Fibroblast of peridontal ligament (primary cell): ENCODE results near the gene APOBEC4.
"Not testable (repeated sequence)": the region's sequence is repeated elsewhere in the genome, so short reads cannot be mapped to it uniquely, and the experiment has no call there.

Experiments used
- DNase-seq: peaks from one replicate; pipeline ENCODE4 v3.0.0-alpha.2; 2010; ENCODE audit errors: extremely low read depth

The APOBEC4 gene

GRCh38 chr1:183633676-183634343 is 19.3 kb downstream of the APOBEC4 start:
- DNase-seq, result peak; percentile 94

GRCh38 chr1:183632964-183633363 is 20.2 kb downstream of the APOBEC4 start:
- DNase-seq, result no peak

DNA sequence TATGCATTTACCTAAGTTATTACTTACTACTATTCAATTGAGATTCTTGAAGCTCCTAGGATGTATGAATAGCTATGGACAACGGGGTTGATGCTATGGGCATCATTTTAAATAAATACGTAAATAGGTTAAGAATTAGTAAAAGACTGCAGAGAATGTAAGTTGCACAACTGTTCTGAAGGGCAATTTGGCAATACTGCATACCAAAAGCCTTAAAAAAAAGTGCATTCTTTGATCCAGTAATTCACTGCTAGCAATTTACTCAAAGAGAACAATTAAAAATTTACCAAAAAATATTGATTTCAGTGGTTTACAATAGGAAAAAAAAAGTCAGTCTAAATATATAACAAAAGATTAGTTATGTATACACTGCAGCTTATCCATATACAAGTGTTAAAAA is 21.0 kb downstream of the APOBEC4 start:
- DNase-seq, result peak; percentile 81

DNA sequence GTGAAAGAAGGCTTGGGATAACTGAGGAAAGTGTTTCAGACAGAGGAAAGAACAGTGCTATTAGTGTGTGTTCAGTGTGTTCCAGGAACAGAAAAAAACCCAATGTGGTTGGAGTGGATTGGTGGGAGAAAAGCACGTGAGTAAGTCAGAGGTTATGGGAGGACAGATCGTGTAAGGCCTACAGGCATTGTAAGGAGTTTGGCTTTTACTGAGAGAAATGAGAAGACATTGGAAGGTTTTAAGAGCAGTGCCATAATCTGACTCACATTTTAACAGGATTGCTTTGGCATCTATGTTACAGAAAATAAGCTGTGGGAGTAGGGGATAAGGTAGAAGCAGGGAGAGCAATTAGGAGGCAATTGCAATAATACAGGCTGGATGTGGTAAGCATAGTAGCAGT is 22.4 kb downstream of the APOBEC4 start:
- peak; percentile 72 for DNase-seq

GRCh38 chr1:183628537-183628936 is 24.6 kb downstream of the APOBEC4 start:
- no peak for DNase-seq

DNA sequence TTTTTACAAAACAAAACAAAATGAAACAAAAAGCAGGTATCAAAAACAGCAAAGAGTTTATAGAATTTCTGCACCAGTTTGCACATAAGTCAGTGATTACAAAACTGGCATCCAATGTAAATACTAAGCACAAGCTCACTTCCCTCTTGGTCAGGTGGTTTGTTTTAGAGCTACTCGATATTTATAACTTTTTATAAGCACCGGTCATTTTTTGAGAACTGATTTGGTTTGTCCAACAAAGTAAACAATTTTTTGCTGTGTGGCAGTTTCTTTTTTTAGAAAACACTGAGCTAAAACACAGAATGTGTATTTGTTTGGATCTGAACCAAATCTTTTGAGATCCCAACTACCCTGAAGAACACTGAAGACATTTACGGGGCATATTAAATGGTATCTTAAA is 26.9 kb downstream of the APOBEC4 start:
- peak; percentile 39 for DNase-seq

DNA sequence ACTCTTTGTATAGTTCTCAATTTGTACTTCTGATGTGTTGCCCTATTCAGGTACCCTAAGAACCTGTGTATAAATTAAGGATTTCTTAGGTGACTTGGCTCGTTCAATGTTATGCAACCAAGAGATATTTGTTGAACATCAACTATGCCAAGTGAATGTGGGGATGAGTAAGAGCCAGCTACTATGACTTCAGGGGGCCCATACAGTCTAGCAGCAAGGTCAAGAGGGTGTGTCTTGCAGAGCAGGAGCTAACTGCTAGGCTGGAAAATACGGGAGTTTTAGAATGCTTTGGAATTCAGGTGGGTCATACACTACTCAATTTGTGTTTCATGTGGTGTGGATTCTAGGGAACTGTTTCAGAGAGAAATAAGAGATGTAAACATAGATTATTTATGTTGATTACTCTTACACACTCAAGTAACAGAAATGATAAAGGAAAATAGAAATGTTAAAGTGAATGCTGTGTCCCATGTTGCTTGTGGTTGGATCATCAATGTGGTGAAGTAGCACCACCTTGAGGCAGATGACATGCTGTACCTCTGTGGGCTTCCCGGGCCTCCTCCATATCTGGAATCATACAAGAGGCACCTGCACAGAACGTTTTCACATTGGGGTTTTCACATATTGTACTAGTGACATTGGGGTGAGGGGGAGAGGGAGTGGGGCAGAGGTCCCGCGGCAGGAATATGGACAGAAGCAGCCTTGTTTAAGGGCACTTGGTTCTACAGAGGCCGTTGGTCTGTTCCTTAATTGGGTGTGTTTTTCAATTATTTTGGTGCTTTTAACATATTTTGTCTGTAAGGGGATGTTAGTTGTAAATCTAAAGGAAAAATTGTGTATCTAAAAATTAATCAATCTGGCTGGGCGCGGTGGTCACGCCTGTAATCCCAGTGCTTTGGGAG is 30.0 kb downstream of the APOBEC4 start:
- peak; percentile 74 for DNase-seq

- DNase-seq, result no peak
Observed at GRCh38 chr1:183622013-183622412, 31.1 kb downstream of the APOBEC4 start.

GRCh38 chr1:183620311-183620710 is 32.8 kb downstream of the APOBEC4 start:
- no peak for DNase-seq

GRCh38 chr1:183619781-183620180 is 33.3 kb downstream of the APOBEC4 start:
- DNase-seq, result no peak

DNA sequence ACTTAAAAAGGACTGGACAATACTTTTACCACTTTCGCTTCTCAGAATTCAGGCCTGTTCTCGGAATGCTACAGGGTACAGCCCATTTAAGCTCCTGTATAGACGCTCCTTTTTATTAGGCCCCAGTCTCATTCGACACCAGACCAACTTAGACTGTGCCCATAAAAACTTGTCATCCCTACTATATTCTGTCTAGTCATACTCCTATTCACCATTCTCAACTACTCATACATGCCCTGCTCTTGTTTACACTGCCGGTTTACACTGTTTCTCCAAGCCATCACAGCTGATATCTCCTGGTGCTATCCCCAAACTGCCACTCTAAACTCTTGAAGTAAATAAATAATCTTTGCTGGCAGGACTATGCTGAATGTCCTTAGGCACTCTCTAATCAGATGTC is 34.9 kb downstream of the APOBEC4 start:
- not testable (repeated sequence) for DNase-seq

DNA sequence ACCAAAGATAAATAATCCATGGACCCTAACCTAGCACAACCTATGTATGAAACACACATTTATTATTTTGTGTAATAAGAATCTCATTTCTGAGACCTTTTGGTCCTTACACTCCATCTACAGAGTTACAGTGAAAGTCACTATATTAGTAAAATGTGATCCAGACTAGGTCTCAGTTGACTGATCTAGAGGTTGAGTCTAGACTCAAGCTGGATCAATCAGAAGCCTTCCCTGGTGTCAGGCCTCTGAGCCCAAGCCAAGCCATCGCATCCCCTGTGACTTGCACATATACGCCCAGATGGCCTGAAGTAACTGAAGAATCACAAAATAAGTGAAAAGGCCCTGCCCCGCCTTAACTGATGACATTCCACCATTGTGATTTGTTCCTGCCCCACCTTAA is 40.1 kb downstream of the APOBEC4 start:
- not testable (repeated sequence) for DNase-seq

DNA sequence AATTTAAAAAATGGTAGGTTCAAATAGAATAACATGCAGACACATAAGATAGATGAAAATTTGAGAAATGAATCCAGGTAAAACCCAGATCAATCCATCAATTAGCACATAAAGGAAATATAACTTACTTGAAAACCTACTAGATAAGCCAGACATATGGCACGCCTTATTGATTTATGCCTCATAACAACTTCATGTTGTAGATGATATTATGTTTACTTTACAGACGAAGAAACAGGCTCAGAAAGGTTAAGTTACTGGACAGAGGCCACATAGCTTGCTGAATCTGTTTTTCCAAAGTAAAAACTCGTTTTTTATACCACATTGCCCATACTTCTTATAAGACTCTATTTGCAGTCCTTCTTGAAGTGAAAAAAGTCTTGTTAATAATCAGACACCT is 40.7 kb downstream of the APOBEC4 start:
- no peak for DNase-seq

DNA sequence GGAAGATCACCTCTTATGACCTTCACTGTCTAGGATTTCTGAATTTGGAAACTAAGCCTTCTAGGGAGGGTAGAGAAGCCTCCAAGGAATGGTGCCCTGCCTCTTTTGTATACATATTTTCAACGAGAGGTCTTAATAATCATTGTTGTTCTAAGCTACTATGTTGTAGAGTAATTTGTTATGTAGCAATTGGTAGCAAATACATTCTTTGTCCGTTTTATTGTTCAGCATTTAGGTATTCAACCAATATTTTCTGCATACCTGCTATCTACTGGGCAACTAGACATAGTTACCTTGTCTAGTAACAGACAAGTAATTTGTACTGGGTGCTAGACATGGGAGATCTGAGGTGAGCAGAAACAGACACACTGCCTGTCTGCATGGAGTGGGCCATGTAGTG is 42.1 kb downstream of the APOBEC4 start:
- no peak for DNase-seq

- DNase-seq, result peak; percentile 37
Observed at GRCh38 chr1:183609759-183610452, 43.2 kb downstream of the APOBEC4 start.

GRCh38 chr1:183609313-183609712 is 43.8 kb downstream of the APOBEC4 start:
- DNase-seq, result peak; percentile 90

DNA sequence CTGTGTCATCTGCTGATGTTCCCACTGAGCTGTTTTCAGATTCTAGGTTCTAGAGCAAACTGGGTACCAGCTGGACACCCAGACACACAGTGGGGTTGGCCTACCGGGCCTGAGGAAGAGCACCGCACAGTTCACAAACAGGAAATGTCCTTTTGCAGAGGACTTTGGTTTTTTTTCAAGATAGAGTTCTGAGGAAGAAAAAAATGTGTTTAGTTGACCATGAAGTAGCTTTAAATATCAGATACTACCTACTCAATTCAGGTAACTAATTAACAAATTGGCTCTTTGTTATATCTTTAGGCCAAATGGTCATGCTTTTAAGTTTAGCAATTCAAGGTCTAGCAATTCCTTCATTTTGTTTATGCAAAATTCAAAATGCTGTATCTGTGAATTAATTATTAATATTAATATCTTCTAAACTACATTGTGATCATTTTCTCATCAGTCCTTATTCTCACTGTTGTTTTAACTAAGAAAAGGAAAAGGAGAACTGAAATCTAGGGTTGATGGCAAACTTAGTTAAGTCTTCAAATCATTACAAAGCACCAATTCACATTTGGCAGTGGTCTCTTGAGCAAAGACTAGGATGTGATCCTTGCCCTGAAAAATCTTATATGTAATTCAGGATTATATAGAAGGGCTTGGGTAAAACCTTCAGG is 45.7 kb downstream of the APOBEC4 start:
- DNase-seq, result no peak

GRCh38 chr1:183605904-183606303 is 47.2 kb downstream of the APOBEC4 start:
- DNase-seq, result no peak

GRCh38 chr1:183604815-183605214 is 48.3 kb downstream of the APOBEC4 start:
- DNase-seq, result no peak

- DNase-seq, result peak; percentile 67
Observed at GRCh38 chr1:183604038-183604808, 48.9 kb downstream of the APOBEC4 start.

DNA sequence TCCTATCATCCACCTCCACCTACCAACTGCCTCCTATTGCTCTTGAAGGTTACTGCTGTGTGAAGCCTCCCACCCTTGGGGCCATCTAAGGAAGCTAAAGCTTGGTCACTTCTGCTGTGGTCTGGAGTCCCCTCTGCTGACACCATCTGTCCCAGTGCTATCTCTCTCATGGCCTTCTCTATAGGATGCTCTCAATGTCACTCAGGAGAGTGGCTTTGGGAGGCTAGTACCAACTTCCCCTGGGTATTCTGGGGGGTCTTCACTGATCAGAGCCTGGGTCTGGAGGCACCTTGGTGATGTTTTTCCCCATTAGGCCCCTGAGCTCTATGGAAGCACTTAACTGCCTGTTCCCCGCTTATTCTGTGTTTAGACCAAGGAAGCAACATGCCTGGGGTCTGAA is 50.6 kb downstream of the APOBEC4 start:
- no peak for DNase-seq
